Measurements from ENCODE around the gene TLE6. TPM values are rescaled to one million over a fixed set of nuclear protein-coding genes. Genes with fewer than 3 reads are reported as not detected.

Gene TLE6
- total RNA-seq, 1 donor from 2014 or later: 0.93 TPM

Other genes with a start within 250 kb of the TLE6 start
- gene SLC39A3, start 237.5 kb upstream of the TLE6 start, total RNA-seq: 21.5 TPM
- 37.8 TPM for gene SGTA, start 194.3 kb upstream of the TLE6 start, total RNA-seq
- 35.0 TPM for gene THOP1, start 192.1 kb upstream of the TLE6 start, total RNA-seq
- 2.6 TPM for gene ZNF554, start 157.7 kb upstream of the TLE6 start, total RNA-seq
- 4.1 TPM for gene ZNF555, start 136.1 kb upstream of the TLE6 start, total RNA-seq
- gene ZNF556, start 110.2 kb upstream of the TLE6 start, total RNA-seq: not detected
- gene ZNF57, start 76.6 kb upstream of the TLE6 start, total RNA-seq: 1.6 TPM
- 3.1 TPM for gene ZNF77, start 32.6 kb upstream of the TLE6 start, total RNA-seq
- gene TLE2, start 51.7 kb downstream of the TLE6 start, total RNA-seq: 35.6 TPM
- gene TLE5, start 84.9 kb downstream of the TLE6 start, total RNA-seq: 367 TPM
- 54.3 TPM for gene GNA11, start 116.8 kb downstream of the TLE6 start, total RNA-seq
- 15.4 TPM for gene GNA15, start 158.5 kb downstream of the TLE6 start, total RNA-seq
- gene S1PR4, start 201.2 kb downstream of the TLE6 start, total RNA-seq: 5.0 TPM
- gene NCLN, start 208.4 kb downstream of the TLE6 start, total RNA-seq: 74.6 TPM
- gene CELF5, start 247.1 kb downstream of the TLE6 start, total RNA-seq: not detected

Data from mesenteric fat pad (tissue), 1 donor.